ENCODE results near the gene TDRD10.

- TF ChIP-seq POLR2AphosphoS5 (IDR thresholded peaks at IDR 0.05; ENCODE audit: low read depth, low read length) (no peak), POLR2A (IDR thresholded peaks at IDR 0.05; ENCODE audit: low read depth, low read length) (no peak), TAF1 (IDR thresholded peaks at IDR 0.05; ENCODE audit: low read depth, low read length) (no peak), PAX5 (IDR thresholded peaks at IDR 0.05; ENCODE audit: insufficient read depth, low read length, severe bottlenecking) (no peak), SPI1 (IDR thresholded peaks at IDR 0.05; ENCODE audit: low read depth, low read length) (no peak)
Observed at GRCh38 chr1:154463512-154463990, 38.5 kb upstream of the TDRD10 start.
